Spleen (tissue), 7 donors: ENCODE data around the gene LSAMP.

Source experiments
- CTCF ChIP-seq, 11 experiments: fragments of 200-600 bp in 7 of 11; fragments of 450-650 bp in 4 of 11; sonication (generic) in 4 of 11; IDR thresholded peaks in 8 of 11; conservative IDR thresholded peaks in 3 of 11; 1 replicate in 7 of 11; 2 replicates in 4 of 11; pipeline versions ENCODE4 v1.4.0 to v1.8.0; 2016 to 2021; ENCODE audit warnings: antibody characterized with exemption in 11 of 11, inconsistent platforms in 4 of 11, mild to moderate bottlenecking in 1 of 11
- POLR2A ChIP-seq, 3 donors: fragments of 450-650 bp; IDR thresholded peaks; one replicate each; pipeline ENCODE4 v1.5.1; 2017; ENCODE audit warnings: antibody characterized with exemption in 3 of 3, mild to moderate bottlenecking in 1 of 3
- donor health status: DM: no; HTN: no; CAD: no; lungs with moderate emphysema.
- donor health status: DM: no; HTN: no; CAD: no.
- donor health status: DM: no; HTN: no; CAD: no.

GRCh38 chr3:116367761-116368395 is 77.4 kb downstream of the LSAMP start:
- no peak for TF ChIP-seq CTCF (IDR thresholded peaks at IDR 0.05 in 8 of 11, conservative IDR thresholded peaks at IDR 0.05 in 3 of 11)
- no peak for TF ChIP-seq POLR2A (IDR thresholded peaks at IDR 0.05)
